ENCODE data around the gene MIGA2. TPM values are rescaled to one million over a fixed set of nuclear protein-coding genes. Genes with fewer than 3 reads are reported as not detected.
A peak's percentile ranks its signal among the peaks of the same experiment; 100 is the strongest.

The MIGA2 gene, protein sequence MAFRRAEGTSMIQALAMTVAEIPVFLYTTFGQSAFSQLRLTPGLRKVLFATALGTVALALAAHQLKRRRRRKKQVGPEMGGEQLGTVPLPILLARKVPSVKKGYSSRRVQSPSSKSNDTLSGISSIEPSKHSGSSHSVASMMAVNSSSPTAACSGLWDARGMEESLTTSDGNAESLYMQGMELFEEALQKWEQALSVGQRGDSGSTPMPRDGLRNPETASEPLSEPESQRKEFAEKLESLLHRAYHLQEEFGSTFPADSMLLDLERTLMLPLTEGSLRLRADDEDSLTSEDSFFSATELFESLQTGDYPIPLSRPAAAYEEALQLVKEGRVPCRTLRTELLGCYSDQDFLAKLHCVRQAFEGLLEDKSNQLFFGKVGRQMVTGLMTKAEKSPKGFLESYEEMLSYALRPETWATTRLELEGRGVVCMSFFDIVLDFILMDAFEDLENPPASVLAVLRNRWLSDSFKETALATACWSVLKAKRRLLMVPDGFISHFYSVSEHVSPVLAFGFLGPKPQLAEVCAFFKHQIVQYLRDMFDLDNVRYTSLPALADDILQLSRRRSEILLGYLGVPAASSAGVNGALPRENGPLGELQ
- total RNA-seq, result 10 to 100 TPM; 80.5 to 84.2 TPM
- polyA plus RNA-seq, result 10 to 100 TPM in 1 of 2 donors, 1 to 10 TPM in 1; 6.6 to 11.6 TPM

DNA sequence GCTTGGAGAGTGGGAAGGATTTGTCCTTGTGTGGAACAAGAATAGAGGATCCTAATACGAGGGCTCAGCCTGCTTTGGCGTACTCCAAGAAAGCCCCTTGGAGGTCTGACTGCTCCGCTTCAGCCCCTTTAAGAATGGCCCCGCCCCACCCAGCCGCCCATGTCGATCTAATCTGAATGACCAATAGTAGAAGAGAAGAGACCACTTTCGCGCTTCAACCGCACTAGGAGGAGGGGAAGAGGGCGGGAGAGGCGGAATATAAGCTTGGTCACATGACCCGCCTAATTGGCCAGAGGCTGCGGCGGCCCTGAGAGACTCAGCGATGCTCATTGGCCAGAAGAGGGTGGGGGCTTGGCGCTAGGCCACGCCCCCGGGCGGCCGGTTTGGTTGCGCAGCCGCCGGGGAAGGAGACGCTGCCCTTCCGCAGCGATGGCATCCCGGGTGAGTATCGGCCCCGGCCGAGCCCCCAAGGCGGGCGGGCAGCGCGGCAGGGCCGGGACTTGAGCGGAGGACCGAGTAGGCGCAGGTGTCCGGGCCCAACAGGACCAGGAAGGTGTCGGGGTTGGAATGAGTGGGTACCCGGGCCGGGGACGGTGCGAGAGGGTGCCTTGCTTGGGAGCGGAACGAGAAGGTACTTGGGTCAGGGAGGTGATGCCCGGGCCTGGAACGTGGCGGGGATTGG is at the start of gene MIGA2:
Gene MIGA2 (plus strand): TSS at position 386 of the 682 bp plus-strand sequence. CDS start 3,969 bp downstream, outside the sequence.
- H3K4me3 Mint-ChIP-seq, result peak within 1 kb of the TSS; percentile 90 to 99 (median 96)

DNA sequence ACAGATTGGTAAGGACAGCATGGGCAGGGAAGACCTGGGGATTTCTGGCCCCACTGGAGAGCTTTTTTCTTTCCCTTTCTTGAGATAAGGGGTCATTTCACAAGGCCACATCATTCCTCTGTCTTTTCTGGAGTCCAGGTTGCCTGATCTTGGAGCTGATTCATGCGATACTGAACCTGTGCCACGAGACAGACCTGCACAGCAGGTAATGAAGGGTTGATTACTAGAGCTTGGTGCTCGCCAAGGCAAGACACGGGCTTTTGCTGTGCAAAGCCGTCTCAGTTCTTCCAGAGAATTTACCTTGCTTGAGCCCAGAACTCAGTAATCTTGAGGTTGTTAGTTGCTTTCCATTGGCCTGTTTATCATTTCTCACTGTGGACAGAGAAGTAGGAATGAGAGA is 49.8 kb upstream of the MIGA2 start:
- Histone ChIP-seq H3K36me3 (ENCODE audit: insufficient read depth, low read length) (peaks cover 55% of the 10 kb centered on the region), H3K4me3 (ENCODE audit: low read length in 2 of 2) (no peak overlapping the region), H3K27ac (ENCODE audit: low read depth, low read length) (no peak overlapping the region), H3K4me1 (ENCODE audit: insufficient read depth, low read length) (no peaks in the 10 kb centered on the region), H3K27me3 (ENCODE audit: insufficient read depth, low read length) (no peaks in the 10 kb centered on the region), H3K9me3 (ENCODE audit: control insufficient read depth in 1 of 2, low read length in 2 of 2) (no peaks in the 10 kb centered on the region)
- no peaks in the 10 kb centered on the region for H3K9me3 Mint-ChIP-seq
- H3K27ac Mint-ChIP-seq, result peak overlapping the region in 3 of 7 donors; percentile 12 to 48 (median 28)
- H3K27me3 Mint-ChIP-seq, result no peaks in the 10 kb centered on the region
- intact Hi-C loops (cut with micrococcal nuclease), result no loop called here
- no peak for DNase-seq
- H3K36me3 Mint-ChIP-seq, result peaks cover 56 to 78% of the 10 kb centered on the region in 2 donors
- no peak overlapping the region for H3K4me3 Mint-ChIP-seq
- POLR2A ChIA-PET (ENCODE audit: partially characterized antibody), result no interaction called here
- H3K4me1 Mint-ChIP-seq, result no peaks in the 10 kb centered on the region
- CTCF ChIA-PET (ENCODE audit: partially characterized antibody), result no interaction called here

More for the DNA sequence above, at the start of gene MIGA2:
- H3K36me3 ChIP-seq (ENCODE audit: insufficient read depth, low read length), result peaks cover 2% of the 10 kb centered on the region
- H3K4me3 ChIP-seq (ENCODE audit: low read length in 2 of 2), result peak within 1 kb of the TSS; percentile 71 to 93
- intact Hi-C loops (cut with micrococcal nuclease), result loop anchor here (1.0 kb wide), 3 partner anchors 8 to 75 kb away; partner anchors contain the start of genes DOLPP1, PTPA and SH3GLB2
- peak within 1 kb of the TSS; percentile 70 for H3K27ac ChIP-seq (ENCODE audit: low read depth, low read length)
- H3K4me1 ChIP-seq (ENCODE audit: insufficient read depth, low read length), result peaks cover 24% of the 10 kb centered on the region
- Mint-ChIP-seq H3K9me3 (no peaks in the 10 kb centered on the region), H3K27me3 (no peaks in the 10 kb centered on the region), H3K27ac (peak within 1 kb of the TSS; percentile 84 to 96 (median 91)), H3K4me1 (peaks cover 19 to 46% (median 30%) of the 10 kb centered on the region in 4 donors), H3K36me3 (peaks cover 0 to 11% of the 10 kb centered on the region in 2 donors)
- DNase-seq, result peak; percentile 92 to 95 (median 94)
- ChIA-PET CTCF (ENCODE audit: partially characterized antibody) (interaction anchor here (1.5 kb wide), 1 partner anchor 33 kb away, joined by 3 read pairs; no protein-coding TSS in a partner anchor), POLR2A (ENCODE audit: partially characterized antibody) (interaction anchor here (1.0 to 1.9 kb wide), 11 partner anchors 9 to 1321 kb away, joined by 3 to 23 read pairs (median 5); partner anchors contain the start of genes DOLPP1, KYAT1, LRRC8A and PTPA)
- H3K9me3 ChIP-seq (ENCODE audit: control insufficient read depth in 1 of 2, low read length in 2 of 2), result no peaks in the 10 kb centered on the region
- no peaks in the 10 kb centered on the region for H3K27me3 ChIP-seq (ENCODE audit: insufficient read depth, low read length)

DNA sequence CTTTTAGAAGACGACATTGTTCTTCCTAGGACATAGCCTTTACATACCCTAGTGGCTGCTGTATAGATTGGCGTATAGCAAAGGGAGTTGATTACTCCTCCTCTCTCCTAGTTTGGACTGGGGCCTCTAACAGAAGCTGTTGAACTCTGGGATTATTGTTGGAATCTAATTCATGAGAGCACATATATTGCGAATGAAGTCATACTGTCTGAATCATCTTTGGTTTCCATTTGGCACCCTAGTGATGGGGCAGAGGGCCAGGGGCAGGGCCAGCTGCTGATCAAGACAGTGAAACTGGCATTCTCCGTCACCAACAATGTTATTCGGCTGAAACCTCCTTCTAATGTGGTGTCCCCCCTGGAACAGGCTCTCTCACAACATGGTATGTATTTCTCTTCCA is 48.6 kb upstream of the MIGA2 start:
- Mint-ChIP-seq H3K4me3 (no peak overlapping the region), H3K27ac (peak overlapping the region in 2 of 7 donors; percentile 22 to 37), H3K4me1 (no peaks in the 10 kb centered on the region), H3K9me3 (no peaks in the 10 kb centered on the region), H3K36me3 (peaks cover 59 to 73% of the 10 kb centered on the region in 2 donors), H3K27me3 (no peaks in the 10 kb centered on the region)
- ChIA-PET CTCF (ENCODE audit: partially characterized antibody) (no interaction called here), POLR2A (ENCODE audit: partially characterized antibody) (no interaction called here)
- no peak for DNase-seq
- Histone ChIP-seq H3K27me3 (ENCODE audit: insufficient read depth, low read length) (no peaks in the 10 kb centered on the region), H3K27ac (ENCODE audit: low read depth, low read length) (no peak overlapping the region), H3K4me1 (ENCODE audit: insufficient read depth, low read length) (no peaks in the 10 kb centered on the region), H3K36me3 (ENCODE audit: insufficient read depth, low read length) (peaks cover 52% of the 10 kb centered on the region), H3K9me3 (ENCODE audit: control insufficient read depth in 1 of 2, low read length in 2 of 2) (no peaks in the 10 kb centered on the region), H3K4me3 (ENCODE audit: low read length in 2 of 2) (no peak overlapping the region)
- intact Hi-C loops (cut with micrococcal nuclease), result no loop called here

DNA sequence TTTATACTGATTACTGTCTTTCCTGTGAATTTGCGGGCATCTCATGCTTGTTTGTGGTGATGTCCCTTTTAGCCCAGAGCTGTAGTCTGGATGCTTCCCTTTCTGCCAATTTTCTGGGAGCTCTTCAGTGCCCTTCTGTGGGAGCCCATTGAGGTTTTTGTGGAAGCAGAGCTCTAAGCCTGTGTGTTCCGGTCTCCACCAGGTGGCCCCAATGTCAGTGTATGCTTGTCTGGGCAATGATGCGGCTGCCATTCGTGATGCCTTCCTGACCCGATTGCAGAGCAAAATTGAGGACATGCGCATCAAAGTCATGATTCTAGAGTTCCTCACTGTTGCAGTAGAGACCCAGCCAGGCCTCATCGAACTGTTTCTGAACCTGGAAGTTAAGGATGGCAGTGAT is 43.4 kb upstream of the MIGA2 start:
- ChIA-PET CTCF (ENCODE audit: partially characterized antibody) (interaction anchor here (0.6 to 1.0 kb wide), 2 partner anchors 12 to 67 kb away, joined by 3 to 4 read pairs; no protein-coding TSS in a partner anchor), POLR2A (ENCODE audit: partially characterized antibody) (no interaction called here)
- Mint-ChIP-seq H3K9me3 (no peaks in the 10 kb centered on the region), H3K4me3 (no peak overlapping the region), H3K27ac (no peak overlapping the region), H3K4me1 (peaks cover 4 to 8% (median 6%) of the 10 kb centered on the region in 4 donors), H3K27me3 (no peaks in the 10 kb centered on the region), H3K36me3 (peaks cover 53 to 73% of the 10 kb centered on the region in 2 donors)
- DNase-seq, result no peak
- Histone ChIP-seq H3K27ac (ENCODE audit: low read depth, low read length) (no peak overlapping the region), H3K4me1 (ENCODE audit: insufficient read depth, low read length) (peaks cover 8% of the 10 kb centered on the region), H3K4me3 (ENCODE audit: low read length in 2 of 2) (no peak overlapping the region), H3K9me3 (ENCODE audit: control insufficient read depth in 1 of 2, low read length in 2 of 2) (no peaks in the 10 kb centered on the region), H3K36me3 (ENCODE audit: insufficient read depth, low read length) (peaks cover 55% of the 10 kb centered on the region), H3K27me3 (ENCODE audit: insufficient read depth, low read length) (no peaks in the 10 kb centered on the region)
- intact Hi-C loops (cut with micrococcal nuclease), result no loop called here

DNA sequence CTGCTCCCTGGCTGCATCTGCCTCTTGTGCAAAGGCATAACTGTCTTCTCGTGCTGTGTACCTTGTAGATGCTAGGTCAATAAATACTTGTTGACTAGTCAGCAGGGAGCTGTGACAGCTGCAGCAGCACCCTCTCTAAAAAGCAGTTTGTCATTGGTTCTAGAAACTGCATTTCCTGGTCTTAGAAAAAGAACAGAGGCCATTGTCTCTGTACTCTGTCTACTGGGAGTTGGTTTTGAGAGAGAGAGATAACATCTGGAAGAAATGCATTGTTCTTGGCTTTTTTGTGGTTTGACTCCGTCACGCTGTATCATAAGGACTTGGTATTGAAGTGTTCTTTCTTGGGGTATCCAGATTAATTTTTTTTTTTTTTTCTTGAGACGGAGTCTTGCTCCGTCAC is 40.6 kb upstream of the MIGA2 start:
- Histone ChIP-seq H3K4me3 (ENCODE audit: low read length in 2 of 2) (no peak overlapping the region), H3K36me3 (ENCODE audit: insufficient read depth, low read length) (peaks cover 76% of the 10 kb centered on the region), H3K27me3 (ENCODE audit: insufficient read depth, low read length) (no peaks in the 10 kb centered on the region), H3K9me3 (ENCODE audit: control insufficient read depth in 1 of 2, low read length in 2 of 2) (no peaks in the 10 kb centered on the region), H3K27ac (ENCODE audit: low read depth, low read length) (no peak overlapping the region), H3K4me1 (ENCODE audit: insufficient read depth, low read length) (peaks cover 8% of the 10 kb centered on the region)
- Mint-ChIP-seq H3K27ac (peak overlapping the region in 3 of 7 donors; percentile 20 to 67 (median 42)), H3K4me1 (peaks cover 4 to 8% (median 6%) of the 10 kb centered on the region in 4 donors), H3K4me3 (no peak overlapping the region), H3K9me3 (no peaks in the 10 kb centered on the region), H3K27me3 (no peaks in the 10 kb centered on the region), H3K36me3 (peaks cover 57 to 79% of the 10 kb centered on the region in 2 donors)
- intact Hi-C loops (cut with micrococcal nuclease), result no loop called here
- DNase-seq, result no peak
- ChIA-PET POLR2A (ENCODE audit: partially characterized antibody) (interaction anchor here (0.7 kb wide), 1 partner anchor 24 kb away, joined by 3 read pairs; no protein-coding TSS in a partner anchor), CTCF (ENCODE audit: partially characterized antibody) (interaction anchor here (0.8 to 0.9 kb wide), 2 partner anchors 11 to 18 kb away, joined by 3 read pairs; no protein-coding TSS in a partner anchor)

DNA sequence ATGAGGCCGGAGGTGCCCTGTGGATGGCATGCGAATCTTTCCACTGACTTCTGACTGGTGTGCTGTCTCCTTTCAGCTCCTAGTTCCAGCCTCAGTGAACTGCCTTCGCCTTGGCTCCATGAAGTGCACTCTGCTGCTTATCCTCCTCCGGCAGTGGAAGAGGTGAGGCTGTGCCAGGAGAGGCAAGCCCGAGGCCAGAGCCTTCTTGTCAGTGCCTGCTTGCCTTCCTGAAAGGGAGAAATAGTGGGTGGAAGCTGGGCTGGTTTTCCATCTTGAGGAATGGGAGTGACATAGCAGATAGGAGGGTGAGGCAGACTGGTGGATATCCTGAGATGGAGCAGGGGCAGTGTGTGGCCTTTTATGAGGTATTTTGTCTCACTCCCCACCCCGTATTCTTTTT is 38.0 kb upstream of the MIGA2 start:
- no peak overlapping the region for H3K27ac Mint-ChIP-seq
- H3K4me1 Mint-ChIP-seq, result peaks cover 4 to 8% (median 6%) of the 10 kb centered on the region in 4 donors
- H3K36me3 Mint-ChIP-seq, result peaks cover 67 to 89% of the 10 kb centered on the region in 2 donors
- intact Hi-C loops (cut with micrococcal nuclease), result no loop called here
- H3K9me3 ChIP-seq (ENCODE audit: control insufficient read depth in 1 of 2, low read length in 2 of 2), result no peaks in the 10 kb centered on the region
- no peak overlapping the region for H3K4me3 Mint-ChIP-seq
- ChIA-PET CTCF (ENCODE audit: partially characterized antibody) (interaction anchor here (0.6 kb wide), 1 partner anchor 35 kb away, joined by 4 read pairs; no protein-coding TSS in a partner anchor), POLR2A (ENCODE audit: partially characterized antibody) (no interaction called here)
- DNase-seq, result no peak
- no peak overlapping the region for H3K27ac ChIP-seq (ENCODE audit: low read depth, low read length)
- H3K27me3 ChIP-seq (ENCODE audit: insufficient read depth, low read length), result no peaks in the 10 kb centered on the region
- no peak overlapping the region for H3K4me3 ChIP-seq (ENCODE audit: low read length in 2 of 2)
- peaks cover 88% of the 10 kb centered on the region for H3K36me3 ChIP-seq (ENCODE audit: insufficient read depth, low read length)
- H3K4me1 ChIP-seq (ENCODE audit: insufficient read depth, low read length), result peaks cover 8% of the 10 kb centered on the region
- no peaks in the 10 kb centered on the region for H3K9me3 Mint-ChIP-seq
- H3K27me3 Mint-ChIP-seq, result no peaks in the 10 kb centered on the region

Data from CD4-positive, alpha-beta memory T cell (primary cell).